Suppressor macrophage treated with lipopolysaccharide for 1 hour (primary cell): ENCODE results near the gene TANGO2.

Experiments
- DNase-seq, 3 donors: peaks; one replicate each; pipeline ENCODE4 v3.0.0-alpha.2; 2020 to 2022

TANGO2 gene

GRCh38 chr22:20052309-20053259 is 31.7 kb downstream of the TANGO2 start:
- no peak for DNase-seq

- no peak for DNase-seq
Observed at GRCh38 chr22:20053407-20054033, 32.6 kb downstream of the TANGO2 start.

GRCh38 chr22:20054034-20054427 is 33.1 kb downstream of the TANGO2 start:
- no peak for DNase-seq

GRCh38 chr22:20054485-20054884 is 33.6 kb downstream of the TANGO2 start:
- no peak for DNase-seq

GRCh38 chr22:20055144-20055543 is 34.2 kb downstream of the TANGO2 start:
- DNase-seq = no peak

- DNase-seq = no peak
Observed at GRCh38 chr22:20055654-20056053, 34.7 kb downstream of the TANGO2 start.

- no peak for DNase-seq
Observed at GRCh38 chr22:20056161-20056560, 35.3 kb downstream of the TANGO2 start.

- no peak for DNase-seq
Observed at GRCh38 chr22:20056696-20057386, 35.9 kb downstream of the TANGO2 start.

GRCh38 chr22:20057596-20058268 is 36.8 kb downstream of the TANGO2 start:
- DNase-seq = no peak

- no peak for DNase-seq
Observed at GRCh38 chr22:20058989-20059770, 38.3 kb downstream of the TANGO2 start.

- no peak for DNase-seq
Observed at GRCh38 chr22:20060700-20061480, 40.0 kb downstream of the TANGO2 start.

GRCh38 chr22:20061481-20061861 is 40.6 kb downstream of the TANGO2 start:
- DNase-seq = peak in 2 of 3 donors; percentile 4 to 13

GRCh38 chr22:20062043-20062765 is 41.3 kb downstream of the TANGO2 start:
- DNase-seq = no peak

- no peak for DNase-seq
Observed at GRCh38 chr22:20062766-20063083, 41.8 kb downstream of the TANGO2 start.

- DNase-seq = no peak
Observed at GRCh38 chr22:20063271-20064139, 42.6 kb downstream of the TANGO2 start.

GRCh38 chr22:20064140-20064480 is 43.2 kb downstream of the TANGO2 start:
- DNase-seq = no peak

GRCh38 chr22:20064545-20065262 is 43.8 kb downstream of the TANGO2 start:
- no peak for DNase-seq

- DNase-seq = no peak
Observed at GRCh38 chr22:20065896-20066616, 45.1 kb downstream of the TANGO2 start.
